ENCODE measurements around the gene HERC4. TPM values are rescaled to one million over a fixed set of nuclear protein-coding genes. Genes with fewer than 3 reads are reported as not detected.
"Not testable (repeated sequence)": the region's sequence is repeated elsewhere in the genome, so short reads cannot be mapped to it uniquely, and the experiment has no call there.

The HERC4 gene
- polyA plus RNA-seq, 3 donors = 8.7 to 15.1 (median 14.8) TPM

GRCh38 chr10:67978749-67979148 is 96.3 kb downstream of the HERC4 start:
- whole genome bisulfite sequencing, 3 donors = 93 to 96% (median 95%) methylated on average over 5 of the region's 5 CpGs
- no peak overlapping the region for H3K27ac ChIP-seq (ENCODE audit: low read depth, low read length)

- no peak overlapping the region for H3K27ac ChIP-seq (ENCODE audit: low read depth, low read length)
- WGBS, 3 donors = 92 to 98% (median 97%) methylated on average over 2 of the region's 2 CpGs
Measured at GRCh38 chr10:67977251-67977650, 97.8 kb downstream of the HERC4 start.

GRCh38 chr10:67976292-67977245 is 98.5 kb downstream of the HERC4 start:
- no peak overlapping the region for H3K27ac ChIP-seq (ENCODE audit: low read depth, low read length)
- 55 to 92% (median 84%) methylated on average over 3 of the region's 3 CpGs for WGBS, 3 donors

GRCh38 chr10:67975871-67976270 is 99.2 kb downstream of the HERC4 start:
- WGBS, 3 donors = 81 to 93% (median 81%) methylated on average over 1 of the region's 1 CpG
- H3K27ac ChIP-seq (ENCODE audit: low read depth, low read length) = no peak overlapping the region

GRCh38 chr10:67971311-67971710 is 103.8 kb downstream of the HERC4 start:
- 98 to 100% (median 99%) methylated on average over 1 of the region's 1 CpG for WGBS, 3 donors
- H3K27ac ChIP-seq (ENCODE audit: low read depth, low read length) = no peak overlapping the region

- no peak overlapping the region for H3K27ac ChIP-seq (ENCODE audit: low read depth, low read length)
Measured at GRCh38 chr10:67969875-67970274, 105.2 kb downstream of the HERC4 start.

- not testable (repeated sequence) for H3K27ac ChIP-seq (ENCODE audit: low read depth, low read length)
- 87 to 97% (median 94%) methylated on average over 4 of the region's 4 CpGs for WGBS, 3 donors
Measured at GRCh38 chr10:67966035-67966434, 109.0 kb downstream of the HERC4 start.

GRCh38 chr10:67965456-67965855 is 109.6 kb downstream of the HERC4 start:
- 98 to 100% (median 98%) methylated on average over 2 of the region's 2 CpGs for WGBS, 3 donors
- H3K27ac ChIP-seq (ENCODE audit: low read depth, low read length) = no peak overlapping the region

GRCh38 chr10:67959839-67960476 is 115.1 kb downstream of the HERC4 start:
- H3K27ac ChIP-seq (ENCODE audit: low read depth, low read length) = no peak overlapping the region
- WGBS, 3 donors = 92 to 96% (median 92%) methylated on average over 8 of the region's 8 CpGs

GRCh38 chr10:67955614-67956013 is 119.5 kb downstream of the HERC4 start:
- no peak overlapping the region for H3K27ac ChIP-seq (ENCODE audit: low read depth, low read length)
- WGBS, 3 donors = 96 to 98% (median 97%) methylated on average over 6 of the region's 6 CpGs

GRCh38 chr10:67943917-67944316 is 131.2 kb downstream of the HERC4 start:
- no peak overlapping the region for H3K27ac ChIP-seq (ENCODE audit: low read depth, low read length)
- WGBS, 3 donors = 97 to 100% (median 97%) methylated on average over 2 of the region's 2 CpGs

- H3K27ac ChIP-seq (ENCODE audit: low read depth, low read length) = no peak overlapping the region
- 78 to 86% (median 84%) methylated on average over 1 of the region's 1 CpG for WGBS, 3 donors
Measured at GRCh38 chr10:67936416-67936815, 138.7 kb downstream of the HERC4 start.

GRCh38 chr10:67935223-67935622 is 139.9 kb downstream of the HERC4 start:
- WGBS, 3 donors = 98% methylated on average over 9 of the region's 9 CpGs
- no peak overlapping the region for H3K27ac ChIP-seq (ENCODE audit: low read depth, low read length)

- no peak overlapping the region for H3K27ac ChIP-seq (ENCODE audit: low read depth, low read length)
- WGBS, 3 donors = 78 to 86% (median 82%) methylated on average over 1 of the region's 1 CpG
Measured at GRCh38 chr10:67934336-67934735, 140.7 kb downstream of the HERC4 start.

GRCh38 chr10:67933199-67933598 is 141.9 kb downstream of the HERC4 start:
- WGBS, 3 donors = 86 to 92% (median 88%) methylated on average over 2 of the region's 2 CpGs
- no peak overlapping the region for H3K27ac ChIP-seq (ENCODE audit: low read depth, low read length)

GRCh38 chr10:67926951-67927350 is 148.1 kb downstream of the HERC4 start:
- H3K27ac ChIP-seq (ENCODE audit: low read depth, low read length) = no peak overlapping the region
- WGBS, 3 donors = 97 to 100% (median 98%) methylated on average over 1 of the region's 1 CpG

- no peak overlapping the region for H3K27ac ChIP-seq (ENCODE audit: low read depth, low read length)
- 84 to 89% (median 86%) methylated on average over 1 of the region's 1 CpG for WGBS, 3 donors
Measured at GRCh38 chr10:67925449-67926005, 149.6 kb downstream of the HERC4 start.

GRCh38 chr10:67924136-67924535 is 150.9 kb downstream of the HERC4 start:
- 87 to 99% (median 98%) methylated on average over 3 of the region's 3 CpGs for WGBS, 3 donors

GRCh38 chr10:67923551-67923950 is 151.5 kb downstream of the HERC4 start:
- 90 to 93% (median 92%) methylated on average over 5 of the region's 5 CpGs for WGBS, 3 donors
- H3K27ac ChIP-seq (ENCODE audit: low read depth, low read length) = no peak overlapping the region

More at GRCh38 chr10:67924136-67924535, 150.9 kb downstream of the HERC4 start:
- H3K27ac ChIP-seq (ENCODE audit: low read depth, low read length) = no peak overlapping the region

All from adipose tissue (tissue), 3 donors.